T-helper 17 cell (primary cell): ENCODE data around the gene ARSG. TPM values are rescaled to one million over a fixed set of nuclear protein-coding genes. Genes with fewer than 3 reads are reported as not detected.

ENCODE experiments used
- ATAC-seq: fragments of 150-1000 bp; cut with Tn5 transposase; 2 replicates; pipeline ENCODE4 v1.10.0; 2021; ENCODE audit warnings: mild to moderate bottlenecking, moderate library complexity
- DNase-seq, 3 donors: peaks; one replicate each; pipeline versions ENCODE4 v3.0.0 to v3.0.0-alpha.2; 2020 to 2021
- H3K9me3 ChIP-seq: one replicate; pipeline ENCODE4 v1.7.0; 2013; ENCODE audit warnings: low read length, mild to moderate bottlenecking; ENCODE audit not compliant: control insufficient read depth, poor library complexity, severe bottlenecking
- H3K27ac Mint-ChIP-seq: one replicate; pipeline ENCODE4 v1.8.0; 2022; ENCODE audit warnings: mild to moderate bottlenecking, moderate library complexity, mixed read lengths
- H3K27me3 Mint-ChIP-seq: one replicate; pipeline ENCODE4 v1.8.0; 2022; ENCODE audit warnings: mixed read lengths
- H3K36me3 Mint-ChIP-seq: one replicate; pipeline ENCODE4 v1.8.0; 2022; ENCODE audit warnings: low read depth, mixed read lengths
- H3K4me1 Mint-ChIP-seq: one replicate; pipeline ENCODE4 v1.8.0; 2022; ENCODE audit warnings: mild to moderate bottlenecking, mixed read lengths
- H3K4me3 Mint-ChIP-seq: one replicate; pipeline ENCODE4 v1.8.0; 2022; ENCODE audit warnings: mild to moderate bottlenecking, moderate library complexity, mixed read lengths
- total RNA-seq, 4 donors: library from RNA in 2 of 4; stranded (reverse) in 2 of 4; gene quantifications; one replicate each; pipeline ENCODE4 v1.2.3 and lab custom pipeline; 2022 to 2026

Gene ARSG
- total RNA-seq, 2 donors from 2014 or later, result 17.2 to 22.4 TPM

GRCh38 chr17:68418876-68419275 lies 127.6 kb downstream of the ARSG start:
- H3K27ac Mint-ChIP-seq, result no peak overlapping the region
- peaks cover 7% of the 10 kb centered on the region for H3K9me3 ChIP-seq
- H3K27me3 Mint-ChIP-seq, result no peaks in the 10 kb centered on the region
- H3K36me3 Mint-ChIP-seq, result peaks cover 5% of the 10 kb centered on the region
- H3K4me1 Mint-ChIP-seq, result peaks cover 15% of the 10 kb centered on the region
- ATAC-seq (no peak), DNase-seq (no peak)
- H3K4me3 Mint-ChIP-seq, result no peak overlapping the region

- DNase-seq (no peak), ATAC-seq (no peak)
- peaks cover 5% of the 10 kb centered on the region for H3K36me3 Mint-ChIP-seq
- H3K27me3 Mint-ChIP-seq, result no peaks in the 10 kb centered on the region
- peaks cover 7% of the 10 kb centered on the region for H3K9me3 ChIP-seq
- peaks cover 3% of the 10 kb centered on the region for H3K4me1 Mint-ChIP-seq
- H3K4me3 Mint-ChIP-seq, result no peak overlapping the region
- H3K27ac Mint-ChIP-seq, result no peak overlapping the region
These were observed 128.8 kb downstream of the ARSG start for GRCh38 chr17:68420065-68420464.

GRCh38 chr17:68421486-68421885 lies 130.2 kb downstream of the ARSG start:
- H3K27ac Mint-ChIP-seq, result no peak overlapping the region
- H3K4me1 Mint-ChIP-seq, result peaks cover 3% of the 10 kb centered on the region
- peaks cover 2% of the 10 kb centered on the region for H3K9me3 ChIP-seq
- DNase-seq (no peak), ATAC-seq (no peak)
- H3K4me3 Mint-ChIP-seq, result no peak overlapping the region
- H3K27me3 Mint-ChIP-seq, result no peaks in the 10 kb centered on the region
- H3K36me3 Mint-ChIP-seq, result peaks cover 5% of the 10 kb centered on the region

- no peak overlapping the region for H3K27ac Mint-ChIP-seq
- DNase-seq, result no peak
These were observed 131.5 kb downstream of the ARSG start for GRCh38 chr17:68422821-68423220.

GRCh38 chr17:68423251-68423650 lies 132.0 kb downstream of the ARSG start:
- ATAC-seq, result no peak
- Mint-ChIP-seq H3K4me1 (peaks cover 3% of the 10 kb centered on the region), H3K4me3 (no peak overlapping the region), H3K27me3 (no peaks in the 10 kb centered on the region), H3K36me3 (peaks cover 5% of the 10 kb centered on the region), H3K27ac (no peak overlapping the region)
- DNase-seq, result no peak
- H3K9me3 ChIP-seq, result peaks cover 2% of the 10 kb centered on the region

More at GRCh38 chr17:68422821-68423220, 131.5 kb downstream of the ARSG start:
- peaks cover 2% of the 10 kb centered on the region for H3K9me3 ChIP-seq
- no peak overlapping the region for H3K4me3 Mint-ChIP-seq
- no peak for ATAC-seq
- H3K36me3 Mint-ChIP-seq, result peaks cover 5% of the 10 kb centered on the region
- H3K4me1 Mint-ChIP-seq, result peaks cover 3% of the 10 kb centered on the region
- no peaks in the 10 kb centered on the region for H3K27me3 Mint-ChIP-seq

GRCh38 chr17:68424203-68424602 lies 132.9 kb downstream of the ARSG start:
- ATAC-seq, result no peak
- peaks cover 2% of the 10 kb centered on the region for H3K9me3 ChIP-seq
- H3K4me1 Mint-ChIP-seq, result peaks cover 3% of the 10 kb centered on the region
- H3K36me3 Mint-ChIP-seq, result peaks cover 7% of the 10 kb centered on the region
- no peak overlapping the region for H3K27ac Mint-ChIP-seq
- no peak overlapping the region for H3K4me3 Mint-ChIP-seq
- H3K27me3 Mint-ChIP-seq, result no peaks in the 10 kb centered on the region
- DNase-seq, result no peak

- Mint-ChIP-seq H3K27me3 (no peaks in the 10 kb centered on the region), H3K4me1 (peaks cover 3% of the 10 kb centered on the region), H3K27ac (no peak overlapping the region), H3K36me3 (peaks cover 7% of the 10 kb centered on the region), H3K4me3 (no peak overlapping the region)
- ATAC-seq, result no peak
- no peak for DNase-seq
- peaks cover 2% of the 10 kb centered on the region for H3K9me3 ChIP-seq
These were observed 133.6 kb downstream of the ARSG start for GRCh38 chr17:68424861-68425260.

GRCh38 chr17:68425979-68426378 lies 134.7 kb downstream of the ARSG start:
- Mint-ChIP-seq H3K36me3 (peaks cover 2% of the 10 kb centered on the region), H3K4me3 (no peak overlapping the region), H3K4me1 (no peaks in the 10 kb centered on the region), H3K27ac (no peak overlapping the region), H3K27me3 (no peaks in the 10 kb centered on the region)
- no peak for DNase-seq
- no peak for ATAC-seq
- H3K9me3 ChIP-seq, result no peaks in the 10 kb centered on the region

GRCh38 chr17:68427575-68427974 lies 136.3 kb downstream of the ARSG start:
- DNase-seq, result no peak
- H3K27me3 Mint-ChIP-seq, result no peaks in the 10 kb centered on the region
- no peak overlapping the region for H3K27ac Mint-ChIP-seq
- no peaks in the 10 kb centered on the region for H3K9me3 ChIP-seq
- H3K36me3 Mint-ChIP-seq, result peaks cover 4% of the 10 kb centered on the region
- no peak overlapping the region for H3K4me3 Mint-ChIP-seq
- peaks cover 8% of the 10 kb centered on the region for H3K4me1 Mint-ChIP-seq
- no peak for ATAC-seq

GRCh38 chr17:68428498-68429172 lies 137.3 kb downstream of the ARSG start:
- no peaks in the 10 kb centered on the region for H3K27me3 Mint-ChIP-seq
- peaks cover 4% of the 10 kb centered on the region for H3K36me3 Mint-ChIP-seq
- no peak for ATAC-seq
- no peaks in the 10 kb centered on the region for H3K9me3 ChIP-seq
- H3K4me1 Mint-ChIP-seq, result peaks cover 8% of the 10 kb centered on the region
- no peak overlapping the region for H3K4me3 Mint-ChIP-seq
- H3K27ac Mint-ChIP-seq, result no peak overlapping the region
- DNase-seq, result no peak

- ATAC-seq (no peak), DNase-seq (no peak)
- no peaks in the 10 kb centered on the region for H3K9me3 ChIP-seq
- Mint-ChIP-seq H3K36me3 (peaks cover 4% of the 10 kb centered on the region), H3K27me3 (no peaks in the 10 kb centered on the region), H3K4me3 (no peak overlapping the region), H3K4me1 (peaks cover 8% of the 10 kb centered on the region), H3K27ac (no peak overlapping the region)
These were observed 138.6 kb downstream of the ARSG start for GRCh38 chr17:68429881-68430280.

- DNase-seq, result no peak
- ATAC-seq, result no peak
- H3K4me3 Mint-ChIP-seq, result peak overlapping the region; percentile 21
- peaks cover 4% of the 10 kb centered on the region for H3K36me3 Mint-ChIP-seq
- H3K27ac Mint-ChIP-seq, result no peak overlapping the region
- H3K27me3 Mint-ChIP-seq, result no peaks in the 10 kb centered on the region
- peaks cover 10% of the 10 kb centered on the region for H3K4me1 Mint-ChIP-seq
- H3K9me3 ChIP-seq, result no peaks in the 10 kb centered on the region
These were observed 139.8 kb downstream of the ARSG start for GRCh38 chr17:68431045-68431608.

GRCh38 chr17:68431661-68432071 lies 140.4 kb downstream of the ARSG start:
- Mint-ChIP-seq H3K27ac (peak overlapping the region; percentile 61), H3K4me3 (peak overlapping the region; percentile 19), H3K4me1 (peaks cover 15% of the 10 kb centered on the region), H3K36me3 (peaks cover 4% of the 10 kb centered on the region), H3K27me3 (no peaks in the 10 kb centered on the region)
- DNase-seq (peak in 1 of 3 donors; percentile 27), ATAC-seq (peak; percentile 63)
- no peaks in the 10 kb centered on the region for H3K9me3 ChIP-seq
